Fibroblast of villous mesenchyme (primary cell): ENCODE data around the gene CAMK1G. TPM values are rescaled to one million over a fixed set of nuclear protein-coding genes. Genes with fewer than 3 reads are reported as not detected.

Source experiments
- DNase-seq: peaks from one replicate; pipeline ENCODE4 v3.0.0-alpha.2; 2010; ENCODE audit warnings: low read depth
- H3K4me3 ChIP-seq: 2 replicates; pipeline ENCODE4 v1.5.1; 2011; ENCODE audit warnings: low read depth, mild to moderate bottlenecking, low read length
- CTCF ChIP-seq: IDR thresholded peaks from 2 replicates; pipeline ENCODE4 v1.5.1; 2012; ENCODE audit warnings: low read depth, mild to moderate bottlenecking, low read length; ENCODE audit not compliant: insufficient read depth
- total RNA-seq: library from RNA; depleted of rRNA; stranded (reverse); fragments of >200 nt; gene quantifications from 2 replicates; pipeline ENCODE4 v1.2.3, GENCODE V29; 2012

CAMK1G gene
- total RNA-seq, 1 donor, result 9.1 TPM

GRCh38 chr1:209621286-209621685 lies 37.8 kb downstream of the CAMK1G start:
- no peak overlapping the region for H3K4me3 ChIP-seq
- no peak for DNase-seq
- no peak for TF ChIP-seq CTCF

- TF ChIP-seq CTCF, result no peak
- DNase-seq, result no peak
- H3K4me3 ChIP-seq, result no peak overlapping the region
These were observed 38.5 kb downstream of the CAMK1G start for GRCh38 chr1:209621741-209622655.

- no peak for DNase-seq
- TF ChIP-seq CTCF, result no peak
- H3K4me3 ChIP-seq, result no peak overlapping the region
These were observed 39.6 kb downstream of the CAMK1G start for GRCh38 chr1:209622841-209623829.

GRCh38 chr1:209624558-209625549 lies 41.3 kb downstream of the CAMK1G start:
- no peak for TF ChIP-seq CTCF
- no peak overlapping the region for H3K4me3 ChIP-seq
- no peak for DNase-seq

GRCh38 chr1:209625791-209626285 lies 42.3 kb downstream of the CAMK1G start:
- H3K4me3 ChIP-seq, result no peak overlapping the region
- no peak for TF ChIP-seq CTCF
- DNase-seq, result no peak
